Upper lobe of left lung (tissue), 4 donors: Measurements from ENCODE around the gene NSUN7.

ENCODE experiments used
- CTCF ChIP-seq, 6 experiments: fragments of 450-650 bp in 4 of 6; fragments of 200-600 bp in 2 of 6; sonication (generic) in 2 of 6; IDR thresholded peaks; one replicate each; pipeline ENCODE4 v1.5.1; 2016 to 2019; ENCODE audit warnings: antibody characterized with exemption in 6 of 6
- POLR2AphosphoS5 ChIP-seq, 2 donors: sonication (generic); formaldehyde crosslinking; IDR thresholded peaks; one replicate each; pipeline ENCODE4 v1.5.1; 2017; ENCODE audit warnings: antibody characterized with exemption in 2 of 2

- TF ChIP-seq CTCF (IDR thresholded peaks at IDR 0.05) (no peak), POLR2AphosphoS5 (IDR thresholded peaks at IDR 0.05) (no peak)
Observed at GRCh38 chr4:40739347-40739746, 10.4 kb upstream of the NSUN7 start.
